GM19328 (cell line): ENCODE results near the gene APPL1.
"Not testable (repeated sequence)": the region's sequence is repeated elsewhere in the genome, so short reads cannot be mapped to it uniquely, and the experiment has no call there.

ENCODE experiments used
- ATAC-seq: cut with Tn5 transposase; IDR thresholded peaks from one replicate; pipeline ENCODE4 v1.9.1; 2021; ENCODE audit warnings: mild to moderate bottlenecking, moderate library complexity; ENCODE audit not compliant: unreplicated experiment

The APPL1 gene

GRCh38 chr3:57268416-57268815, 40.9 kb downstream of the APPL1 start:
- ATAC-seq: no peak

- no peak for ATAC-seq
Observed at GRCh38 chr3:57274845-57275244, 47.3 kb downstream of the APPL1 start.

GRCh38 chr3:57275393-57275792, 47.9 kb downstream of the APPL1 start:
- no peak for ATAC-seq

DNA sequence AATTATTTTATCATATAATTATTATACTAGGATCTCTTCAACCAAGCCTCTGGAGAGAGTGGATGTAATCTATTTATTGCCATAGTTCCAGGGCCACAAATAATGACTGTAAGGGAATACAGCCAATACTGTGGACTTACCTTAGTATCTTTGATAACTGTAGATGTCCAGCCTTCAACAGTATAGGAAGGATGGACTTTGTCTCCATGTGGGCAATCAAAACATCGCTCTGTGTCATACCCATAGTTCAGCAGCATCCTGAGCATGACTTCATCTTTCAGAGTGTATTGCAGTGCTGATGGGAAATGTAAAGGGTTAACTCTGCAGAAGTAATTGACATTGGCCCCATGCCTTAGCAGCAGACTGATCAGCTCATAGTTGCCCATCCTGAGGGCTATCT, 50.7 kb downstream of the APPL1 start:
- no peak for ATAC-seq

- no peak for ATAC-seq
Observed at GRCh38 chr3:57279685-57280084, 52.2 kb downstream of the APPL1 start.

DNA sequence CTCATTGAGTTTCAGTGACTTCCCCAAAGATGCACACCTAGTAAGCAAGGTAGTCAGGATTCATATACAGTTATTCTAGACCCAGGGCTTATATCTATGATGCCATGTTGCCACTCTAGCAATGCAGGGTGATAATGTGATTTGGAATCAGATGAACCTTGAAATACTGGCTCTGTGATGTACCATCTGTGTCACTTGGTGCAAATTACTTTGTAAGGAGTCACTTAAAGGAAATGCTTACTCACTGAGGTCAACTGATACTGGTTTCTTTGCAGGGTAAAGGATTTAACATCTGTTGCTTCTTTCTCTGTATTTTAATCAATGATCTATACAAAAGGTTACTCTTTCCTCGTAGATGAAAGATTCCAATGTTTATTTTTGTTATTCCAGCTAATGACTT, 54.2 kb downstream of the APPL1 start:
- no peak for ATAC-seq

- no peak for ATAC-seq
Observed at GRCh38 chr3:57283334-57283733, 55.8 kb downstream of the APPL1 start.

DNA sequence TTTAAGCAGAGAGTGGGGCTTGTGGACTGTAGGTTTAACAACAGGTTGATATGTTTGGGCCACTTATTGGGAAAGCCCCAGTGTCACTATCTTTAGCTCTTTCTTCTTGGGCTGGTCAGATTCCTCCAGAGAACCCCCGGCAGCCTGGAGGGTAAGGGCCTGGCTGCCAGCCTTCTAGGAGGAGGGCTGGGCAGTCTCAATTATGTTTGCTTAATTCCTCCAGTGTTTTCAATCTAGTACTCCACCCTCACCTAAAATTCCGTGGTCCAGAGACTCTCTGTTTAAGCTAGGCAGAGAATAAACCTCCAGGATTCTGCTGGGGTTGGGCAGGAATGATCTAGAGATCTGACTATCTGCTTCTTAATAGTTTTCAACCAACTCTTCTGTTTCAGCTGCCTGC, 59.7 kb downstream of the APPL1 start:
- ATAC-seq: no peak

DNA sequence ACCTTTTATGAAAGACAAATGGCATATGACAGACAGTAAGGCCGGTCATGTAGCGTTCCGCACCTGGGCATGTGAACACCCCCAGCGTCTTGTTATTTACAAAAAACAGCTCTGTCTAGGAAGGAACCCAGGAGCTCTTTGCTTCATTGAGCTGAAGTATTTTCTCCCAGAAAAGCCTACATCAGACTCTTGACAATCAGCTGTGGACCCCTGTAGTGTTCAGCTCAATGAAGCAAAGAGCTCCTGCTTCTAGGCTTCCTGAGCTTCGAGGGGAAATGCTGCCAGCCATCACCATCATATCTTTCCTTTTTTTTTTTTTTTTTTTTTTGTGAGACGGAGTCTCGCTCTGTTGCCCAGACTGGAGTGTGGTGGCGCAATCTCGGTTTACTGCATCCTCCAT, 60.9 kb downstream of the APPL1 start:
- no peak for ATAC-seq

DNA sequence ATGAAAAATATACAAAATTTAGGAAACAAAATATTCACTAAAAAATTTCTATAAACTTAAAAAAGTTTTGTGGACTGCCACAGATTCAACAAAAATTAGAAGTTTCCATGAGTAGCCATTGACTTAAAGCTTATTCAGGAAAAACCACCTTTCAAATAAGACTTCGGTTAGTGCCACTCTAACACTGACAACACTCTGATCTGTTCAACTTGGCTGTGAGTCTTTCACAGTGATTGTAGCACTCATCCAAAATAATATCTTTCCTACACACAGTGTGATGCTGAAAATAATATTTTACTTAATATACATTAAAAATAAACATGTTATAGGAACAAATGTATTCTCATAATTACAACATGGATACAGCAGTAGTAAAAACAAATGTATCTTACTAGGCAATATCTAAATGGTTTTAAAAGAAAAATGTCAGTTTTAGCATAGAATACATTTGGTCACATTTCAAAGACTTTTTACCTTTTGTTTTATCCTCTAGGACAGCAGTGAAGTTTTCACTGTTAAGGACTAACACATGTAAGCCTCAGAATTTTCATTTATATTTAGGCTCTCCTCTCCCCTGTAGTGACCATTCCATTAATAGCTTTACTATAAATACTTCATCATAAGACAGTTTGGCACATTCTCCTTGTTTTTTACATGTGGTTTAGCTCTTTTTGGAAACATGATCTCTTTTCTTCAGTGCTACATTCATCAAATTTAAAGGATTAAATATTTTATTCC, 64.8 kb downstream of the APPL1 start, which contains the start of gene ASB14:
Gene ASB14, minus strand, starts transcription at position 527 of the 738 bp plus-strand sequence. CDS start 652 bp downstream, outside the sequence.
- ATAC-seq: no peak

- ATAC-seq: no peak
Observed at GRCh38 chr3:57292897-57293526, 65.5 kb downstream of the APPL1 start.

- no peak for ATAC-seq
Observed at GRCh38 chr3:57298041-57298440, 70.5 kb downstream of the APPL1 start.

DNA sequence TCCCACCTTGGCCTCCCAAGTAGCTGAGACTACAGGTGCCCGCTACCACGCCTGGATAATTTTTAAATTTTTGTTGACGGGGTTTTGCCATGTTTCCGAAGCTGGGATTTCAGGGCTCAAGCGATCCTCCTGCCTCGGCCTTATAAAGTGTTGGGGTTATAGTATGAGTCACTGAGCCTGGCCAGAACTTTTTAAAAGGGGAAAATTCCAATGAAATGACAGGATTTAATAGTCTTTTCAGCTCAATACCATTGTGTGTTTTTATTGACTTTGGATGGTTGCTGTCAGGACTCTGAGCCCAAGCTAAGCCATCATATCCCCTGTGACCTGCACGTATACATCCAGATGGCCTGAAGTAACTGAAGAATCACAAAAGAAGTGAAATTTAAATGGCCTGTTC, 76.0 kb downstream of the APPL1 start:
- ATAC-seq: not testable (repeated sequence)

DNA sequence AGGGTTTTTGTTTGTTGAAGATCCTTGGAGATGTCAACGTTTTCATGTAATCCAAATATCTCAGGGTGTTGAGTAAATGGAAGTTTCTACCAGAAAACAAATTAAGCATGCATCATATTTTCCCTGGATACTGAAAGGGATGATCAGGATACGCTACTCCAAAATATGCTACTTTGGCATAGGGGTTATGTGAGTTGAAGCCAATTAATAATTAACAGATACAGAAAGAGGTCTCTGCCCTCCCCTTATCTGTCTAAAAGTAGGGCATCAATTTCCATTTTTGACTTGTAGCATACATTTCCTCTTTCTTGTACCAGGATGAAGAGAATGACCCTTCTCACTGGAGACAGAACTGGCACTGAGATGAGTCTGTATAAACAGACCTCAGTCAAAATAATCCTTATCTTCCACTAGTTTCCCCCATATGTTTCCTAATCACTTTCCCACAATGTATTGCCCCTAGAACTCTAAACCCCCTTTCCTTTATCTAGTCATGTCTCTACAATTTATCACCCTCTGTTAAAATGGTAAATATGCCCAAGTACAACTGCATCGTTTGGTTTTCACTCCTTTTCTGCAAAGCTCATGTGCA, 82.3 kb downstream of the APPL1 start:
- ATAC-seq: no peak

DNA sequence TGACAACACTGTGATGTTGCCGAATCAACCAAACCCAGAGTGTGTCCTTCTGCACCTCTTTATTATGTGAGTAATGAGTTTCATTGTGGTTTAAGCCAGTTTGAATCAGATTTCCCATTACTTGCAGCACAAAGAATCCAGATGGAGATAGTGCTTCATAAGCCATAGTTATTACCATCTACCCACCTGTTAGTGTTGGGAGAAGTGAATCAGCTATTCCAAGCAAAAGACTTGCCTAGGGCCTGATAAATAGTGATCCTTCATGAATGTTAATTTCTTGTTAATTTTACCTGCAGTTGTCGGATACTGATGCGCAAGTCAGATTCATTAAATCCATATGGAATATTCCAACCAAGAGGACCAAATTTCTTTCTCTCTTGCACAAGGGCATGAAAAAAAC, 86.7 kb downstream of the APPL1 start:
- no peak for ATAC-seq
